NCI-H226 (cell line): ENCODE results near the gene C11orf97.
A peak's percentile ranks its signal among the peaks of the same experiment; 100 is the strongest.
"Not testable (repeated sequence)": the region's sequence is repeated elsewhere in the genome, so short reads cannot be mapped to it uniquely, and the experiment has no call there.

Experiments used
- DNase-seq: peaks from one replicate; pipeline ENCODE4 v3.0.0-alpha.2; 2015

Gene C11orf97

GRCh38 chr11:94559361-94559760, 47.1 kb downstream of the C11orf97 start:
- DNase-seq, result no peak

GRCh38 chr11:94560834-94561233, 48.6 kb downstream of the C11orf97 start:
- DNase-seq, result no peak

DNA sequence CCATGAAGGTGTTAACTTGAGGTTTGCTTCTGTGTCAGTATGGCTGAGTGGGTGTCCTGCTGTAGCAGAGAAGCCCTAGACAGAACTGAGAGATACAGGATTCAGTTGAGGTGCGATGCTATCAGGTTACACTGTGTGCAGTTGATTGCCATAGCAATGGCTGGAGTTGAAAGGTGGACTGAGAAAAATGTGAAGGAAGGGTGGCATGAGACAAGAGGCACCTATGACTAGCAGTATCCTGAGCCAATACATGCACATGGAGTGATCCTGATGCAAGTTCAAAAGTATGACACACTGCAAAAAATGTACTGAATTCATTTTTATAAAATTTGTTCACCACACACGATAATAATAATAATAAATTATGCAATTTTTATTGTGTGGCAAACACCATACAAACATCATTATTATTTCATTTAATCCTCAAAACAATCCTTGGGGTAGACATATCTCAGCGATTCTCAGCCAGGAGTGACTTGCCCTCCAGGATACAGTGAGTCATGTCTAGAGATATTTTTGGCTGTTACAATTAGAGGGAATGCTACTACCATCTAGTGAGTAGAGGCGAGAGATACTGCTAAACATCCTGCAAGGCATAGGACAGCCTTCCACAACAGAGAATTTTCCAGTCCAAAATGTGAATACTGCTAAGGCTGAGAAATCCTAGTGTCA, 51.1 kb downstream of the C11orf97 start:
- DNase-seq, result peak; percentile 72

DNA sequence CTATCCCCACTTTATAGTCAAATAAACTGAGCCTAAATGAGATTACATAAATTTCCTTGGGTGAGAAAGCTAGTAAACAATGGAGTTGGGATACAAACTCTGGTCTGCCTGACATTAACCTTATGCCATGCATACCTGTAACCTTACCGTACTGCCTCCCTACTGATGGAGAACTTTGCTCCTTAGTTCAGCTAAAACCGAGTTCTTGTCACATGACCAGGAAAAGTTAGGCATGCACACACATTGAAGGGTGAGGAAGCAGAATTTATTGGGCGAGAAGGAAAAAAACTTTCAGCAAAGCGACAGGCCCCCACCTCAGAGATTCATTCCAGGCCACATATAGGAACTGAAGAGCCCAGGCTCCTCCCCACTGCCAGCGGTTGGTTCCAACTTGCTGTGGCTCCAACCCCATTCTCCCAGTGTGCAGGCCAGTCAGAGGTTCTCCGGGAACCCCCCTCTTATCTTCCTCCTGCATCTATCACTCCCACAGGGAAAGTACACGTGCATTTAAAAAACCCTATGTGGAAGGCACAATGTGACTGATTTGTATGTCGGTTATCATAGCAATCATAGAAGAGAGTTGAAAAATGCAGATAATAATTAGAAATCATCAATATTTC, 51.7 kb downstream of the C11orf97 start:
- DNase-seq, result no peak

DNA sequence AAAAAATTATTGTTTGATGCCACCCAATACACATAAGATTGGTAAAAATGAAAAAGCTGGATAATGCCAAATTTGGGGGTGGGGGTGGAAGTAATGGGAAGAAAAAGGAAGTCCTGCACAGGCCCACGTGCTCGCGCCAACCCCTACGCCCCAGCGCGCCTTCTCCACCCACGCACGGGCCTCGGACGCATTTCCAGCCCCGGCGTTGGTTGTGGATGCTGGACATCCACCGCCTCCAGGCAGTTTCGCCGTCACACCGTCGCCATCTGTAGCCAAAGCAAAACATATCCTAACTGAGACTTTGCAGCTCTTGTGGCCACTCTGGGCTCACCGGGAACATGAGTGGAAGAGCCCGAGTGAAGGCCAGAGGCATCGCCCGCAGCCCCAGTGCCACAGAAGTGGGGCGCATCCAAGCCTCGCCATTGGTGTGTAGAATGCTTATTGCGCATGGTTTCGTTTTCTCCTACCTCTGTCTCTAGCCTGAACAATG, 55.0 kb downstream of the C11orf97 start, which contains the start of gene PIWIL4:
Gene PIWIL4, plus strand, starts transcription at position 188 of the 490 bp plus-strand sequence. Its CDS starts 151 bp downstream, at position 339.
- DNase-seq, result no peak

- DNase-seq, result no peak
Measured at GRCh38 chr11:94568200-94568599, 55.9 kb downstream of the C11orf97 start.

DNA sequence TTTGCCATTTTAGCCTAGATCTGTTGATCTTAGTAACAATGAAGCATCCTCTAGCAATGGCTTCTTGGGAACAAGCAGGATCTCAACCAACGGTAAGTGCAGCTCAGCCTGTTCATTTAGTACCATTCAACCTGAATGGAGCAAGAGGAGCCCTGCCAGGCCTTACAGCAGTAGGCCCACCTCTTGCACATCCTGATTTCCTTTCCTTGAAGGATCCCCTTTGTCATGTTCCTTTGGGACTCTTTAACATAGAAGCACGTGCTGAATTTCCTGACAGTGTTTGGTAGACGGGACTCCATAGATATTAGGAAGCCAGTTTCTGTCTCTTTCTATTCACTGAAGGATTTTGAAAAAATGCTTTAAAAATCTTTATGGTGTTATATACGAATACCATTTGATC, 56.5 kb downstream of the C11orf97 start:
- DNase-seq, result no peak

GRCh38 chr11:94572975-94573374, 60.7 kb downstream of the C11orf97 start:
- not testable (repeated sequence) for DNase-seq

- peak; percentile 69 for DNase-seq
Measured at GRCh38 chr11:94574193-94574961, 62.1 kb downstream of the C11orf97 start.

- no peak for DNase-seq
Measured at GRCh38 chr11:94576306-94576705, 64.0 kb downstream of the C11orf97 start.

DNA sequence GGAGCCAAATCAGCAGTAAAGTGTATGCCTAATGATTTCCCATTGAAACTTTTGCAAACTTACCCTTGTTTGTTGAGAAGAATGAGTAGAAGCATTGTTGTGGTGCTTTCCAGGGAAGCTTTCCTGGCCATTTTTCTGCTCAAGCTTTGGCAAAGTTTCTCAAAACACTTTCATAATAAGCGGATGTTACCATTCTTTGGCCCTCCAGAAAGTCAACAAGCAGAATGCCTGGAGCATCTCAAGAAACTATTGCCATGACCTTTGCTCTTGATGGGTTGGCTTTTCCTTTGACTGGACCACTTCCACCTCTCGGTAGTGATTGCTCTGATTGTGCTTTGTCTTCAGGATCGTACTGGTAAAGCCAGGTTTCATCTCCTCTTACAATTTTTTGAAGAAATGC, 65.6 kb downstream of the C11orf97 start:
- no peak for DNase-seq
